ENCODE results near the gene UGT1A8.
"Not testable (repeated sequence)": the region's sequence is repeated elsewhere in the genome, so short reads cannot be mapped to it uniquely, and the experiment has no call there.

Gene UGT1A8

DNA sequence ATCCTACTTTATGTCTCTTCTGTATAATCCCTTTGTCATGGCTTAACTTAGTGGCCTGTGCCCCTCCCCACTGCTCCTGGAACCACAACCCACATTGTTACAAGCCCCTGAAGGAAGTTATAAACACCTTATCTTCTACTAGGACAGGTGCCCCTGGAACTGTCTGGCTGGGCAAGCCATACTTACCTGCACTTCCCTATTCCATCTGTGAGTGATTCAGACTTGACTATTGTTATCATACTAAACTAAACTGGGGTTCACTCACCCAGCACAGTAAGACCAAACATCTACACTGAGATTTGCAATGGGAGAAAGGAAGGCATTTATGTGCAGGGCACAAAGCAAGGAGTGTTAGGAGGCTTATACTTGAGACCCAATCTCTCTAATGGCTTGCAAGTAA, 71.6 kb downstream of the UGT1A8 start:
- DNase-seq: no peak

DNA sequence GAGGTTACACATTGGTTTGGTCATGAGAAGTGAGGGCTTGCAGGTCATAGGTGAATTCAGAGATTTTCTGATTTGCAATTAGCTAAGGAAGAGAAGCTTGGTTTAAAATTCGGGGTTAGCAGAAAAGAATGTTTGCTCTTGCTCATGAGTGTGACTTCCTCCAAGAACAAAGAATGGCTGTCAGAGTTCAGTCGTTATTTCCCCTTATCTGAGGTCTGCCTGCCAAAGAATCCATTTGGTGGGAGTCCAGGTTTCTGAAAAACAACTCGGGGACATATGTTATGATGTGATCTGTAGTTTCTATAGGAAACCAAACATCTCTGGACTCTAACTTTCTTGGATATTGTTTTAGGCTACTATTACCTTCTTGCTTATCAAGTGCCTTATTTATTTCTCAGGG, 72.1 kb downstream of the UGT1A8 start:
- DNase-seq: no peak

DNA sequence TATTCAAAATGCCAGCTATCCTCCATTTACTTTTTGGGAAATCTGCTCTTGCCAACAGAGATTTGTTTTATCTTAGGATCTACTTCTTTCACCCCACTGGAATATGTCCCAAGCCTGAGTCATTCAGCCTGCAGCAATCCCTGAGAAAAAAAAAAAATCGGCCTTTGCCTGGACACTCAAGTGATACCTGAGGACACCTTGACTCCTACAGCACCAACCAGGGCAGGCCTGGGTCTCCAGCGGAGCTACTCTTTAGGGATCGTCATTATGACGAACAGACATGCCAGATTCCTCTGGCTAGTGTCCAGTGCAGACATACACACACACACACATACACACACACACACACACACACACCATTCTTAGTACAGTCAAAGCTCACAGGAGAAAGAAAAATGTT, 73.0 kb downstream of the UGT1A8 start:
- no peak for DNase-seq

DNA sequence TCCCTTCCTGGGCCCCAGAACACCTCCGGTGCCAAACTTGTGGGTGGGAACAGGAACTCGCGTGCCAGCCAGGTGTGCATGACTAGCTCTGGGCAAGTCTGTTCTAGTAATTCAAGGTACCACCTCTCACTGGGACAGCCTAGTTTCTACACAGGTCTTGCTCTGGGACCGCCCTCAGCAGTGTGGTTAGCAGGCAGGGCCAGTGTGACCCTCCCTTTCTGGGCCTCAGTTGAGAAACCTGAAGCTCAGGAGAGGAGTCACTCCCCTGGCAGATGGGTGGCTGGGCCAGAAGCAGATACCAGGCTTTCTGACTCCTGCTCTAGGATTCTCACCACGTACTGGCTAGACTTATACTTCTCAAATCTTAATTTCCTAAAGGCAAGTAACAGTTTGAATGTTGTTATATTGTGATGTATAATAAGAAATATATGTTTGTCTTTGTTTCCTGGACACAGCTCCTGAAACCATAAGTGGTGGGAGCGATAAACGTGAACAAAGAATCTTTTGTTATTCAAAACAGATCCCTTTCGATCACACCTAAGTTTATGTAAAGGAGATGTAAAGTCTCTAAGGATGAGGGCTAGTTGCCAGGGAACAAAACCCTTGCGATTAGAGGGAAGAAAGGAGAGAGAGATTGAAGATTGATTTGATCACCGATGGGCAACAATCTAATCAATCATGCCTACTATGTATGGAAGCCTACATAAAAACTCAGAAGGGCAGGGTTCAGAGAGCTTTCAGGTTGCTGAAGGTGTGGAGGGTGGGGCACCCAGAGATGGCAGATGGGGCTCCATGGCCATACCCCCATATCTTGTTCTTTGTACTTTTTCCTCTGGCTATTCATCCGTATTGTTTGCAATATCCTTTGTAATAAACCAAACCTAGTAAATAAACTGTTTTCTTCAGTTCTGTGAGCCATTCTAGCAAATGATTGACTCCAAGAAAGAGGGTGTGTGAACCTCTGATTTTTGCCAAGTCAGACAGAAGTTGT, 74.3 kb downstream of the UGT1A8 start:
- DNase-seq: no peak

DNA sequence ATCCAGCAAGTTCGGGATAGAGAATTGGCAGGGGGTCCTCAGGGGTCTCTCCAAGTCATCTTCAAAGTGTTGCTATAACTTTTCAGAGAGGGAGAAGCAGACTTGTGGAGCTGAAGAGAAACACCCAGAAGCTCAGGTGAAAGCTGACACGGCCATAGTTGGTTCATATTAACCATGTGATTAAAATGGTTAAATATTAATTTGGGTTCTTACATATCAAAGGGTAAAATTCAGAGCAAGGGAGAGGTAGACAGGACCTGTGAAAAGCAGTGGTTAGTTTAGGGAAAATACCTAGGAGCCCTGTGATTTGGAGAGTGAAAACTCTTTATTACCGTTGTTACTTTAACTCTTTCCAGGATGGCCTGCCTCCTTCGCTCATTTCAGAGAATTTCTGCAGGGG, 75.2 kb downstream of the UGT1A8 start, which contains the start of gene UGT1A6:
Gene UGT1A6, plus strand, starts transcription at position 243 of the 400 bp plus-strand sequence. Its CDS starts 115 bp downstream, at position 358.
- DNase-seq: no peak

DNA sequence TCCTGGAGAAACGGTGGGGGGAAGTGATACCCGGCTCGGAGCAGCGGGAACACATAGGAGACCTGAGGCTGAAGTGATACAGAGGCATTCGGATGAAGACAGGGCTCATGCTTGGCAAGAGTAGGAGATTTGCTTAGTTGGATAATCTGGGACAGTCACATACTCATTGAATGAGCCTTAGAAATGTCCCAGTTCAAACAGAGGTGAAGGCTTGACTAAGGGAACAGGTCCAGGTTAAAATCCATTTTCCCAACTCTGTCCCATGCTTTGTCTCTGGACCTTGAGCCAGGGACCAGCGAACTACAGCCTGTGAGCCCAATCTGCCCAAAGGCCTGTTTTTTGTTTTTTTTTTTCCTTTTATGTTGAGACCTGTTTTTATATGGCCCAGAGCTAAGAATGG, 76.5 kb downstream of the UGT1A8 start:
- no peak for DNase-seq

DNA sequence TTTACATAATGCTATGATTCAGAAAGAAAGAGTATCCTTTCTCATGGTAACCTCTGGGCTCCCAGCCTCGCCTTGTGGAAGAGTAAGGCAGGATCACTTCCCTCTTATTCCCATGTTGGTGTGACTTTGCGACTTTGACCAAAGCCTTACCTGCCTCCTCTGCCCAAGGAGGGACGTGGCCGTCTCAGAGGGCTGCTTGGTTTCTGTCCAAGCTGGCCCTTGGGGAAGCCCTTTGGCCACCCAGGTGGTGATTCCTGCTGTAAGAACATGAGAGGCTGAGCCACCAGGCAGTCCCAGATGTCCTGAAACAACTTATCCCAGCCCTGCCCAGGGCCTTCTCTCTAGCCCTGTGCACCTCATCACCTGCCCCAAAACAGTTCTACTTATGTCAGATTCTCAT, 81.3 kb downstream of the UGT1A8 start:
- no peak for DNase-seq

DNA sequence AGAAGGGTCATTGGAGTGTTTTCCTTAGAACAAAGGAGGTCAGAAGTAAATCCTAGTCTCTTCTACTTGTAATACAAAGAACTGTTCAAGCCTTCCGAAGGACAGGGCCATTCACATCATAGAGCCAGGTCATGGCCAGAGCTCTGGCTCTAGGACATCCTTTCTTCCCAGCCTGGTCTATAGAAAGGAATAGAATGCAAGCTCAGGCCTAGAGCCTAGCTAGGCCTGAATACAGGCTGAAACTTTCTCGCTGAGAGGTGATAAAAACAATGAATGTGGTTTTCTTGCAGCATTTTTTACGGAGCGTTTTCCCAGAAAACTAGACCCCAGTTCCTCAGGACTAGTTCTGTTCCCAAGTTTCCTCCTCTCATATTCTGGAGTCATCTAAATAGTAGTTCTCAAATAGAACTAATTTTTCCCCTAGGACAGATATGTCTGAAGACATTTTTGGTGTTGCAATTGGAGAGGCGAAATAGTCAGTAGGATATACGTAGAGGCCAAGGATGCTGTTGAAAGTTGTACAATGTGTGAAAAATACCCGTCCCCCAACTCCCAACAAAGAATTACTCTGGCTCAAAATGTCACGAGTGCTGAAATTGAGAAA, 82.1 kb downstream of the UGT1A8 start:
- DNase-seq: no peak

DNA sequence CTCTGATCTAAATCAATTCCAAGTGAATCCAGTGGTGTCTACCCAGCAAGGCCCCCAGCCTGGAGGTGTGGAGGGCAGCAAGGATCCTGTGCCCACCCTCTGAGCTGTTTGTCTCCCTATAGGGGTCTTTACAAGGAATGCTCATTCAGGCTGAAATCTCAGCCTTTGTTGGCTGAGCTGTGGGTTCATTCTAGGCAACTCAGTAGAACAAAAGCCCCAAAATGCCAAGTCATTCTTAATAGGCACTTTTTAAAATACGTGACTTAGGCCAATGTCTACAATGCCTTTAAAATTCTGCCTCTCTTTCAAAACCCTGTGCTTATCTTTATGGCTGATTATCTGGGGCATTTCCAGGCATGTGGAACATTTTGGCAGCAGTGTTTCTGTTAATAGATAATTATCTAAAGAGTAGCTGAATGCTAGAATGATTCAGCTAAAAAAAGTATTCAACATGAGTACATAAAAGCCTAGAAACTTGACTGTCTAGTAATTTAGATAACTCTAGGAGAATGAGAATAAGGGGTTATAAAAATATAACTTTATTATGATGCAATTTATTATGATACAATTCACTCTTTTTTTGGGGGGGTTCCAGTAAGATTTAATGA, 82.7 kb downstream of the UGT1A8 start:
- no peak for DNase-seq

DNA sequence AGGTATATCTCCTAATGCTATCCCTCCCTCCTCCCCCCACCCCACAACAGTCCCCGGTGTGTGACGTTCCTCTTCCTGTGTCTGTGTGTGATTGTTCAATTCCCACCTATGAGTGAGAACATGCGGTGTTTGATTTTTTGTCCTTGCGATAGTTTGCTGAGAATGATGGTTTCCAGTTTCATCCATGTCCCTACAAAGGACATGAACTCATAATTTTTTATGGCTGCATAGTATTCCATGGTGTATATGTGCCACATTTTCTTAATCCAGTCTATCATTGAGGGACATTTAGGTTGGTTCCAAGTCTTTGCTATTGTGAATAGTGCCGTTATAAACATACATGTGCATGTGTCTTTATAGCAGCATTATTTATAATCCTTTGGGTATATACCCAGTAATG, 83.4 kb downstream of the UGT1A8 start:
- DNase-seq: not testable (repeated sequence)

DNA sequence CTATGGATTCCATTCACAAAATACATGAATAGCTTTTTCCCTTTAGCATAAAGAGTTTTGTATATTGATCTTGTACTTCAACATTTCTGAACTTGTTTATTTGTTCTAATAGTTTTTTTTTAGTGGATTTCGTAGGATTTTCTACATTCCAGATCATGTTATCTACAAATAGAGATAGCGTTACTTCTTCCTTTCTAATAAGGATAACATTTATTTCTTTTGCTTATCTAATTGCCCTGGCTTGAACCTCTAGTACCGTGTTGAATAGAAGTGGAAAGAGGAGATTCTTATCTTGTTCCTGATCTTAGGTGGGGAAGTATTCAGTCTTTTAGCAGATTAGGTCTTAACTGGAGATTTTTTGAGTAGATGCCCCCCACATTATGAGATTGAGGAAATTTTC, 84.8 kb downstream of the UGT1A8 start:
- DNase-seq: no peak

DNA sequence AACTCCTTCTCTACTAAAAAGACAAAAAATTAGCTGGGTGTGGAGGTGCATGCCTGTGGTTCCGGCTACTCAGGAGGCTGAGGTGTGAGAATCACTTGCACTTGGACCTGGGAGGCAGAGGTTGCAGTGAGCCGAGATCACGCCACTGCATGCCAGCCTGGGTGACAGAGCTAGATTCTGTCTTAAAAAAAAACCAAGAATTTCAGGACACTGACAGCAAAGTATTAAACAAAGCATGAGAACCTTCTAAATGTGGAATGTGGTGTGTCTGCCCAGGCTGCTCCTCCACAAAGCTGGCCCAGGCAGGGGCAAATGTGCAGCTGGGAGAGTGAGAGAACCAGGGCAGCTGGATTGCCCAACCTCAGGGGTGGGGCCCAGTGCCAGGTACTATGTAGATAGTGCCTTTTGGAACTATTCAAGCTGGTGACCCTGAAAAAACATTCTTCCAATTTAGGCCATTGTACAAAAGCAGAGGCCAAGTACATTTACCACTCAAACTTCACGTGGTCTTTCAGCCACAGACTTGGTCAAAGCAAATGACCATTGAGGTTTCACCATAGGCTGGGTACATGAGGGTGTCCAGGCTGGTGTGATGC, 88.6 kb downstream of the UGT1A8 start:
- no peak for DNase-seq

DNA sequence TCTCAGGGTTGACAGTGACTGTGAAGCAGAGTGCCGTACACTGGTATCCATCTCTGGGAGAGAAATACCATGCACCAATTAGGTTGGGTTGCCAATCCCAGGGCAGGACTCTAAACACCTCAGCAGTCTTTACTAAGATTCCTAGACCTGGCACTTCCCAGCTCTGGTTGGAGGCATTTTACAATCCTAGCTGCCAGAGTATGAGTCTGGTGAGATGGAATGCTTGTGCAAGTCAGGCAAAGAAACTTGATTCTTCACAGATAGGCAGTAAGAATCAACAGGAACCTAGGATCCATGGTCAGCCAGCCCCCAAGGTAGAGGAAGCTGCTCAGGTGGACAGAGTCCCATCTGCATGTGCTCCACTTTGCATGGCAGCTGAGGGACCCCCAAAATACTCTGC, 89.3 kb downstream of the UGT1A8 start:
- no peak for DNase-seq

DNA sequence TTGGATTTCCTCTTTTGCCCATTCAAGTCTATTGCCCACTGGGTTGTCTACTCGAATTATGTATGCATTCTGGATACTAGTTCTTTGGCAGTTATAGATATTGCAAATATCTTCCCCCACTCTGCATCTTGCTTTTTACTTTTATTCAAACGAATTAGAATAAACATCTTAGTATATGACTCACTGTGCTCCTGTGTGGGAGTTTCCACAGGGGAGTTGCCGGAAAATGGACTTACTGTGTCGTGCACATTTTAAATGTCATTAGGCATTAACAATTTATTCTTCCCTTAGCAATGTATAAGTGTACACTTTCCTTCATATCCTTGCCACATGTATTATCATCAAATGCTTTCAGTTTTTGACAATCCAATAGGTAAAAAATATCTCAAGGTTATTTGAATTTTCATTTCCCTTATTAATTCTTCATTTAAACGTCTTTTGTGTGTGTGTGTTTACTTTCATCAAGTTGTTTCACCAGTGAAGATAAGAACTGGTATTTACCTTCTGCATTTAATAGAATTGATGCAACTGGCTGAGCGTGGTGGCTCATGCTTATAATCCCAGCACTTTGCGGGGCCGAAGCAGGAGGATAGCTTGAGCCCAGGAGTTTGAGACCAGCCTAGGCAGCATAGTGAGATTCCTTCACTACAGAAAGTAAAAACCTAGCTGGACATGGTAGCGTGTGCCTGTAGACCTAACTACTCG, 90.7 kb downstream of the UGT1A8 start:
- DNase-seq: no peak

DNA sequence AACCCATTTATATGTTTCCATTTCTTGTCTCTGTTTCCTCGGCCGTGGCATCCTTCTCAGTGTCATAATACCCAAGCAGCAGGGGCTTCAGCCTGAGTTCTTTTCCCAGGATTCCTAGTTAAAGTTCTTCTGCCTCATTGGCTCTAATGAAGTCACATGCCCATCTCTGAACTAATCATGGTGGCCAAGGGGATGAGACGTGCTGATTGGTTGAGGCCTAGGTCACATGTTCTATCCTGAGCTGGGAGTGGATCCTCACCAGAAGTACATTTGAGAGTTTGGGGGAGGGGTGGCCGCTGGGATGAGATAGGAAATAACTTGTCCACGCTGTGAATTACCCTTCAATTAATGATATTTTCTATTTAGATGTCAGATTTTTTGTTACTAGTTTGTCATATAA, 91.5 kb downstream of the UGT1A8 start:
- DNase-seq: no peak

DNA sequence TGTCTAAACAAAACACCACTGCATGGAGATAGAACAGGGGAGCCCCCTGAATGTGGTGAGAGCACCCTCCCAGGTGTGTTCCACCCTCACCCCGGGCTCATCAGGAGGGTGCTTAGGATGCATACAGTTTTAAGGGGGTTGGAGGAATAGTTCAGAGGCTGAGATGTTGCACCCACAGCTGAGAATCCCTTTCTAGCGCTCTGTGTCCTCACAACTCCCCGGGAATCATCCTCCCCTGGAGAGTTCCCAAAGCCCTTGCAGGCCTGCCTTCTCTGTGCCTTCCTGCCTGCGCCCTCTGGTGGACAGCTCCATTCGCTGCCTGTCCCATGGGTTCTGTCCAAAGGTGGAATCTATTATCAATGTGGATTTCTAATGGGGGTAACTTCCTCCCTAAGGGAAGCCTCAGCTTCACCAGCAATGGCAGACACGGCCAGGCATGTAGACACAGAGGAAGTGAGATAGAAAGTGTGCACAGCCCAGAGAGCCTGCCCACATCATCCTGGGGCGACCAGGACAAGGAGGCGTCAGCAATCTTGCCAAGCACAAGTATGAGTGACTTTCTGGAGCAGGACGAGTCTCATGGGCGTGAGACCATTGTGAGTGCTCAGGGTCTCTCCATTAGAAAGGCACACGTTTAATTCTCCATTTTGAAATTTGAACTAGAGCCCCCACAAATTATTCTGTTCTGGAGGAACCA, 94.0 kb downstream of the UGT1A8 start:
- DNase-seq: peak; percentile 35

DNA sequence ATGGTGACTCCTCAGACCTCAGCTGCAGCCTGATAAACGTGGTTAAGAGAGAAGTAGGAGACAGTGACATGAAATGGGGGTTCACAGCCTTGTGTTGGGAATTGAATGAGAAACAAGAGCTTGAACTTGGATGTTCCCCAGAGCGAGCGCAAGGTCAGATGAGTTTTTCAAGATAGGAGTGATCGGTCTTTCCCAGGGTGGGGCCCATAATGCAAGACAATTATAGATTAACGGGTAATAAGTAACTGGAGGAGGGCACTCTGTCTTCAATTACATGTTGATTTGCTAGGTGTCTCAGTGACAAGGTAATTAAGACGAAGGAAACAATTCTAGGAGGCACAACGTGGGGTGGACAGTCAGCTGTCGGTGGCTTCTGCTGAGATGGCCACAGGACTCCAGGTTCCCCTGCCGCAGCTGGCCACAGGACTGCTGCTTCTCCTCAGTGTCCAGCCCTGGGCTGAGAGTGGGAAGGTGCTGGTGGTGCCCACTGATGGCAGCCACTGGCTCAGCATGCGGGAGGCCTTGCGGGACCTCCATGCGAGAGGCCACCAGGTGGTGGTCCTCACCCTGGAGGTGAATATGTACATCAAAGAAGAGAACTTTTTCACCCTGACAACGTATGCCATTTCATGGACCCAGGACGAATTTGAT, 95.3 kb downstream of the UGT1A8 start, which contains the start of gene UGT1A5:
Gene UGT1A5, plus strand, starts transcription at position 297 of the 651 bp plus-strand sequence. Its CDS starts 85 bp downstream, at position 382.
- no peak for DNase-seq

DNA sequence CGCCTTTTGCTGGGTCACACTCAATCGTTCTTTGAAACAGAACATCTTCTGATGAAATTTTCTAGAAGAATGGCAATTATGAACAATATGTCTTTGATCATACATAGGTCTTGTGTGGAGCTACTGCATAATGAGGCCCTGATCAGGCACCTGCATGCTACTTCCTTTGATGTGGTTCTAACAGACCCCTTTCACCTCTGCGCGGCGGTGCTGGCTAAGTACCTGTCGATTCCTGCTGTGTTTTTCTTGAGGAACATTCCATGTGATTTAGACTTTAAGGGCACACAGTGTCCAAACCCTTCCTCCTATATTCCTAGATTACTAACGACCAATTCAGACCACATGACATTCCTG, 95.8 kb downstream of the UGT1A8 start:
- no peak for DNase-seq

DNA sequence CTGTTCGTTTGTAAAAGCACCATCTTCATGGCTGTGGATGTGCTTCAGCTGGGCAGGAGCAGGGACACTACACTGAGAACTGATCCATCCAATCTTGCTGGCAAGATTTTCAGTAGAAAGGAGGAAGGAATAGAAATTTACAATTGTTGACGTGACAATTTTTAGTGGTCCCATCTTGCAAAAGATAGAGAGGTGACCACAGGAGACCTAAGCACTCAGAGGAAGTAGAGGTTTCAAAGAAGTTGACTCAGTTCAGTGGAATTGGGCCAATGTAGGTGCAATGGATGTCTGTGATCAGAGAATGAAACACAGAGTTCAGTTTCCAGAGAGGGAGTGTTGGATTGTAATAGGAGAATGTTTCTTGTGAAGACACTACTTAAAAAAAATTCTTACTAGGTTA, 96.7 kb downstream of the UGT1A8 start:
- DNase-seq: no peak

DNA sequence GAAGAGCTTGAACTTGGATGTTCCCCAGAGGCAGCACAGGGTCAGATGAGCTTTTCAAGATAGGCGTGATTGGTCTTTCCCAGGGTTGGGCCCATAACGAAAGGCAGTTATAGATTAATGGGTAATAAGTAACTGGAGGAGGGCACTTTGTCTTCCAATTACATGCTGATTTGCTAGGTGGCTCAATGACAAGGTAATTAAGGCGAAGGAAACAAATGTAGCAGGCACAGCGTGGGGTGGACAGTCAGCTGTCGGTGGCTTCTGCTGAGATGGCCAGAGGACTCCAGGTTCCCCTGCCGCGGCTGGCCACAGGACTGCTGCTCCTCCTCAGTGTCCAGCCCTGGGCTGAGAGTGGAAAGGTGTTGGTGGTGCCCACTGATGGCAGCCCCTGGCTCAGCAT, 101.1 kb downstream of the UGT1A8 start, which contains the start of gene UGT1A4:
Gene UGT1A4, plus strand, starts transcription at position 185 of the 400 bp plus-strand sequence. Its CDS starts 85 bp downstream, at position 270.
- no peak for DNase-seq

DNA sequence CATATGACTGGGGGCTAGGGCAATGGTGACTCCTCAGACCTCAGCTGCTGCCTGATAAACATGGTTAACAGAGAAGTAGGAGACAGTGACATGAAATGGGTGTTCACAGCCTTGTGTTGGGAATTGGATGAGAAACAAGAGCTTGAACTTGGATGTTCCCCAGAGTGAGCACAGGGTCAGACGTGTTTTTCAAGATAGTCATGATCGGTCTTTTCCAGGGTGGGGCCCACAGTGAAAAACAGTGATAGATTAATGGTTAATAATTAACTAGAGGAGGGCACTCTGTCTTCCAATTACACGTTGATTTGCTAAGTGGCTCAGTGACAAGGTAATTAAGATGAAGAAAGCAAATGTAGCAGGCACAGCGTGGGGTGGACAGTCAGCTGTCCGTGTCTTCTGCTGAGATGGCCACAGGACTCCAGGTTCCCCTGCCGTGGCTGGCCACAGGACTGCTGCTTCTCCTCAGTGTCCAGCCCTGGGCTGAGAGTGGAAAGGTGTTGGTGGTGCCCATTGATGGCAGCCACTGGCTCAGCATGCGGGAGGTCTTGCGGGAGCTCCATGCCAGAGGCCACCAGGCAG, 111.4 kb downstream of the UGT1A8 start, which contains the start of gene UGT1A3:
Gene UGT1A3, plus strand, starts transcription at position 320 of the 579 bp plus-strand sequence. Its CDS starts 85 bp downstream, at position 405.
- no peak for DNase-seq
